ENCODE data around the gene TAF3. TPM values are rescaled to one million over a fixed set of nuclear protein-coding genes. Genes with fewer than 3 reads are reported as not detected.

Gene TAF3
- total RNA-seq, 1 donor: 3.9 TPM

DNA sequence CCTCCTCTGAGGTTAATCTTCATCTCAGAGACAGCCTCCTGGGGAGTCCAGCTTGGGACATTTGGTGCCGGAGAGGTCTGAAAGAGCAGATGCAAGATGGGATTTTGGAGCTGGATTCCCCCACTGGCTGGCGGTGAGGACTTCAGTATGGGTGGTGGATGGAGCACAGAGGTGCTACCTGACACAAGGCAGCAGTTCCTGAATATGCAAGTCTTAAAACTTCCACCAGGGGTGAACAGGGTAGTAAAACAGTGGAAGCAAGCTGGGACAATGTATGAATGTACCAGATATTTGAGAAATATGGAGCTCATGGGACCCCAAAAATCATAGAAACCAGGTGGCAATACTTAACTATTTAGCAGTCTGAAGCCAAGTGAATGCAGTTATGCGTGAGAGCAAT, 4.8 kb upstream of the TAF3 start:
- no peak for DNase-seq (ENCODE audit: low read depth)
- H3K4me3 ChIP-seq (ENCODE audit: low read depth, low read length): no peak overlapping the region
- TF ChIP-seq, protein P1, sequence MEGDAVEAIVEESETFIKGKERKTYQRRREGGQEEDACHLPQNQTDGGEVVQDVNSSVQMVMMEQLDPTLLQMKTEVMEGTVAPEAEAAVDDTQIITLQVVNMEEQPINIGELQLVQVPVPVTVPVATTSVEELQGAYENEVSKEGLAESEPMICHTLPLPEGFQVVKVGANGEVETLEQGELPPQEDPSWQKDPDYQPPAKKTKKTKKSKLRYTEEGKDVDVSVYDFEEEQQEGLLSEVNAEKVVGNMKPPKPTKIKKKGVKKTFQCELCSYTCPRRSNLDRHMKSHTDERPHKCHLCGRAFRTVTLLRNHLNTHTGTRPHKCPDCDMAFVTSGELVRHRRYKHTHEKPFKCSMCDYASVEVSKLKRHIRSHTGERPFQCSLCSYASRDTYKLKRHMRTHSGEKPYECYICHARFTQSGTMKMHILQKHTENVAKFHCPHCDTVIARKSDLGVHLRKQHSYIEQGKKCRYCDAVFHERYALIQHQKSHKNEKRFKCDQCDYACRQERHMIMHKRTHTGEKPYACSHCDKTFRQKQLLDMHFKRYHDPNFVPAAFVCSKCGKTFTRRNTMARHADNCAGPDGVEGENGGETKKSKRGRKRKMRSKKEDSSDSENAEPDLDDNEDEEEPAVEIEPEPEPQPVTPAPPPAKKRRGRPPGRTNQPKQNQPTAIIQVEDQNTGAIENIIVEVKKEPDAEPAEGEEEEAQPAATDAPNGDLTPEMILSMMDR (IDR thresholded peaks at IDR 0.05; ENCODE audit: insufficient read depth, low read length): peak; percentile 4

DNA sequence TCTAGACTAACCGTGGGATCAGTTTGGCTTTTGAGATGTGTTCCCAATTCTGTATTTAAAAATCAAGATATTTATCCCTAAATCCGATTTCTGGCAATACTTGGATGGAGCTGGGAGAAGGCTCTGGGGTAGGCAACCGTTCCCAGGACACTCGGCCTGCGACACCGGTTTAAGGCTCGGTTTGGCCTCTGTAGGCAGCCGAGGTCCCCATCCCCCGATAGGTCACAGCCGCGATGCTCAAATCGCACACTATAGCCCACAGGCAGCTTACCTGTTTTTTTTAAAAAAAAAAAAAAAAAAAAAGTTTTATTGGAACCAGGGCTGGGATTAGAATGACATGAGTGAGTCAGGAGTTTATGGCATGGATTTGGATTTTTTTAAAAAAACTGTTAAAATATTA, 729 bp upstream of the TAF3 start:
- TF ChIP-seq, protein P1 (IDR thresholded peaks at IDR 0.05; ENCODE audit: insufficient read depth, low read length): no peak
- no peak for DNase-seq (ENCODE audit: low read depth)
- peak overlapping the region; percentile 97 for H3K4me3 ChIP-seq (ENCODE audit: low read depth, low read length)

DNA sequence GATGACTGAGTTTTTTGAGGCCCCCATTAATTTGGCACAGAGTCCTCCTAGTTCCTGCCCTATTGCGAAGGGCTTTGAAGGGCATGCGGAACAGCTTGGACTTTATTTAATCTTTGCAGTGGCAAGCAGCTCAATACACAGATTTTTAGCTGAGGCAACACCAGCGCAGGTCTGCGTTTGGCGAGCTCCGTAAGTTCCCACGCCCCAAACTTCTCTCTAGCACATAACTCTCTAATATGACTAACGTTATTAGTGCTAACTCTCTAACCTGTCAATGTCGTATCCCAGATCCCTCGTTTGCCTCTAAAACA, 366 bp upstream of the TAF3 start:
- H3K4me3 ChIP-seq (ENCODE audit: low read depth, low read length): peak overlapping the region; percentile 97
- TF ChIP-seq, protein P1 (IDR thresholded peaks at IDR 0.05; ENCODE audit: insufficient read depth, low read length): no peak

DNA sequence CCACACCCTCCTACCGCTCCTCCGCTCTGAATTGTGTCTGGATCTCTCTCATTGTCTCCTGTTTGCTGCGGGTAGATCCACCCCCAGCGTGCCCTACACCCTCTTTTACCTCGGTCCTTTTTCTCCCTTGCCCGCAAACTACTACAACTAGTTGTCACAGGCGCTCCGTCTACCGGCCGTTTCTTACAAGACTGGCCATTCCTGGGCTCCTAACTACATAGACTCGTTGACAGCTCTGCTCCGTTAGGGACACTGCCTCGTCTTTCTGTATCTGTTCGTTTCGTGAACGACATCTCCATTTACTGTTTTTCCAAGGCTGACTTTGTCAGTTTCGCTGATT, 786 bp downstream of the TAF3 start:
- peak; percentile 52 for DNase-seq (ENCODE audit: low read depth)
- TF ChIP-seq, protein P1 (IDR thresholded peaks at IDR 0.05; ENCODE audit: insufficient read depth, low read length): peak; percentile 55
- peak overlapping the region; percentile 97 for H3K4me3 ChIP-seq (ENCODE audit: low read depth, low read length)

More for the DNA sequence above, 366 bp upstream of the TAF3 start:
- DNase-seq (ENCODE audit: low read depth): no peak

DNA sequence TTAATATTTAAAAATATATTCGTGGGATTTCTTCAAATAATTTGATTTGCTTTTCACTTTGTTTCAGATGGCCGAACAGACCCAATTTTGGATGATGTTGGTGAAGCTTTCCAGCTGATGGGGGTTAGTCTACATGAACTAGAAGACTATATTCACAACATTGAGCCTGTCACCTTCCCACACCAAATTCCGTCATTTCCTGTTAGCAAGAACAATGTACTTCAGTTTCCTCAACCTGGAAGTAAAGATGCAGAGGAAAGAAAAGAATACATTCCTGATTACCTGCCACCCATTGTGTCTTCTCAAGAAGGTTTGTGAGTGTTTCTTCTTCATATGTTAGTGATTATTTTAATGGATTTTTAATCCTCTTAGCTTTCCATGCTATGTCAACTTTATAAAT, 5.9 kb downstream of the TAF3 start:
- TF ChIP-seq, protein P1 (IDR thresholded peaks at IDR 0.05; ENCODE audit: insufficient read depth, low read length): no peak
- no peak for DNase-seq (ENCODE audit: low read depth)
- H3K4me3 ChIP-seq (ENCODE audit: low read depth, low read length): no peak overlapping the region

DNA sequence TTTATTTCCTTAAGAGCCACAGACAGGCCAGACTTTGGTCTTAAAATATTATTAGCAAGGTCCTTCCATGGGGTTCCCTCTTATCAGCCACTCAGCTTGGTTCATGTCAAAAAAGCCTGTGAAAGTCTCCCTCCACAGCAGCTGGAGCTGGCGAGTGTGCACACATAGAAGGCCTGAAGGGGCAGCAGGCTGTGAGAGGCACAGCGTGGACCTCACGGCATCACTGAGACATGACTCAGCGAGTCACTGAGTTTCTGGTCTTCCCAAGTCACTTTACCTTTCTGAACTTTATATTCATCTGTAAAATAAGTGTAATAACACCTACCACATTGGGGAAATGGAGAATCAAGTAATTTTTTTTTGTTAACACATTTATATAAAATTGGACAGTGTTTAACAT, 8.7 kb downstream of the TAF3 start:
- H3K4me3 ChIP-seq (ENCODE audit: low read depth, low read length): no peak overlapping the region
- peak; percentile 21 for DNase-seq (ENCODE audit: low read depth)
- TF ChIP-seq, protein P1 (IDR thresholded peaks at IDR 0.05; ENCODE audit: insufficient read depth, low read length): peak; percentile 30

DNA sequence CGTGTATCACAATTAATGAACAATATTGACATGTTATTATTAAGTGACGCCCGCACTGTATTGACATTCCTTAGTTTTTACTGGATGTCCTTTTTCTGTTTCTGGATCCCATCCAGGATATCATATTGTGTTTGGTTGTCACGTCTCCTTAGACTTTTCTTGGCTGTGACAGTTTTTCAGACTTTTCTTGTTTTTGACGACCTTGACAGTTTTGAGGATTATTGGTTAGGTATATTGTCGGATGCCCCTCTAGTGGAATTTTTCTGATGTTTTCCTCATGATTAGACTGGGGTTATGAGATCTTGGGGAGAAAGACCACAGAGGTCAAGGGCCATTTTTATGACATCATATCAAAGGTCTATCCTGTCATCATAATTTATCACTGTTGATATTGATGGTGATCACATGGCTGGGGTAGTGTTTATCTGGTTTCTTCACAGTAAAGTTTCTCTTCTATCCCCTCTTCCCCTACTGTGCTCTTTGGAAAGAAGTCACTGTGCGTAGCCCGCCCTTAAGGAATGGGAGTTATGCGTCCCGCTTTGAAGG, 11.1 kb downstream of the TAF3 start:
- TF ChIP-seq, protein P1 (IDR thresholded peaks at IDR 0.05; ENCODE audit: insufficient read depth, low read length): no peak
- no peak for DNase-seq (ENCODE audit: low read depth)
- H3K4me3 ChIP-seq (ENCODE audit: low read depth, low read length): no peak overlapping the region
